Adrenal gland (tissue), 12 donors: ENCODE data around the gene SLX4. TPM values are rescaled to one million over a fixed set of nuclear protein-coding genes. Genes with fewer than 3 reads are reported as not detected.
"Not testable (repeated sequence)": the region's sequence is repeated elsewhere in the genome, so short reads cannot be mapped to it uniquely, and the experiment has no call there.

Experiments
- DNase-seq, 7 donors: peaks; one replicate each; pipeline ENCODE4 v3.0.0-alpha.2; 2019 to 2020
- H3K27ac ChIP-seq, 5 donors: fragments of 200-600 bp; sonication (generic) in 4 of 5; 1 replicate in 3 of 5; 2 replicates in 2 of 5; pipeline versions ENCODE4 v1.5.1 to v1.8.0; 2016 to 2020; ENCODE audit warnings: mild to moderate bottlenecking in 1 of 5
- H3K27me3 ChIP-seq: fragments of 200-600 bp; 2 replicates; pipeline ENCODE4 v1.8.0; 2021
- H3K36me3 ChIP-seq, 2 donors: fragments of 200-600 bp; replicated peaks in 1 of 2; 1 replicate in 1 of 2; 2 replicates in 1 of 2; pipeline versions ENCODE4 v1.5.1 to v1.8.0; 2018 to 2022
- H3K4me1 ChIP-seq, 2 donors: fragments of 200-600 bp; replicated peaks in 1 of 2; 1 replicate in 1 of 2; 2 replicates in 1 of 2; pipeline versions ENCODE4 v1.5.1 to v1.8.0; 2018 to 2021
- H3K4me3 ChIP-seq, 4 donors: fragments of 200-600 bp; sonication (generic) in 3 of 4; one replicate each; pipeline ENCODE4 v1.5.1; 2016 to 2018
- H3K9me3 ChIP-seq, 3 donors: fragments of 200-600 bp; sonication (generic) in 1 of 3; replicated peaks in 1 of 3; 1 replicate in 2 of 3; 2 replicates in 1 of 3; pipeline versions ENCODE4 v1.5.1 to v1.8.0; 2016 to 2021
- POLR2A ChIP-seq, 2 donors: fragments of 450-650 bp; IDR thresholded peaks; one replicate each; pipeline ENCODE4 v1.6.1; 2017; ENCODE audit warnings: antibody characterized with exemption in 2 of 2, mild to moderate bottlenecking in 2 of 2, moderate library complexity in 1 of 2
- WGBS, 4 donors: extraction: QIAGEN DNeasy Blood & Tissue Kit in 2 of 4; methylation state at CpG; one replicate each; pipeline versions ENCODE4 v1.1.5 to v1.1.7; 2013 to 2017; 5-methylcytosine and 5-hydroxymethylcytosine counted together
- intact Hi-C, 2 donors: fragments of 100-400 bp; cut with DNase I; formaldehyde crosslinking; loops; one replicate each; pipeline versions ENCODE4 v1.14.1 to v1.15.0; 2022 to 2023
- polyA plus RNA-seq, 3 donors: library from polyadenylated mRNA; stranded (reverse); fragments of 200-250 nt in 2 of 3; fragments of 350-450 nt in 1 of 3; fragmentation: Illumina TruSeq in 1 of 3; extraction: RNeasy Lipid Tissue Mini Kit (QIAGEN cat#74804) in 1 of 3; gene quantifications; one replicate each; pipeline ENCODE4 v1.2.3, GENCODE V29; 2013 to 2014
- total RNA-seq, 9 donors: library from RNA; depleted of rRNA in 4 of 9; stranded (reverse); fragments of >200 nt in 4 of 9; fragments of 120-200 nt in 1 of 9; fragmentation: NEBNext Ultra II Directional in 1 of 9; extraction: Animal tissue kit (Norgen Biotek cat#: 25700) in 1 of 9; gene quantifications; one replicate each; pipeline versions ENCODE4 v1.1.0 to v1.2.4, GENCODE V29; 2013 to 2023
- TF ChIP-seq, protein P1 (sequence below), 6 experiments: fragments of 450-650 bp in 4 of 6; fragments of 200-600 bp in 2 of 6; sonication (generic) in 1 of 6; IDR thresholded peaks; 1 replicate in 5 of 6; 2 replicates in 1 of 6; pipeline versions ENCODE4 v1.5.1 to v1.8.0; 2016 to 2021; ENCODE audit warnings: antibody characterized with exemption in 6 of 6, mild to moderate bottlenecking in 2 of 6, moderate library complexity in 1 of 6
- donor health status: healthy with polysubstance abuse.
- donor health status: Bipolar disorder and iron deficiency.
- donor health status: DM: yes; HTN: yes; CAD: no.
- donor health status: DM: no; HTN: no; CAD: no.
- donor health status: DM: no; HTN: no; CAD: no.
- donor health status: DM: yes; HTN: yes; CAD: no.

The SLX4 gene
- total and polyA plus RNA-seq, 12 donors: 1.7 to 8.2 (median 4.2) TPM

DNA sequence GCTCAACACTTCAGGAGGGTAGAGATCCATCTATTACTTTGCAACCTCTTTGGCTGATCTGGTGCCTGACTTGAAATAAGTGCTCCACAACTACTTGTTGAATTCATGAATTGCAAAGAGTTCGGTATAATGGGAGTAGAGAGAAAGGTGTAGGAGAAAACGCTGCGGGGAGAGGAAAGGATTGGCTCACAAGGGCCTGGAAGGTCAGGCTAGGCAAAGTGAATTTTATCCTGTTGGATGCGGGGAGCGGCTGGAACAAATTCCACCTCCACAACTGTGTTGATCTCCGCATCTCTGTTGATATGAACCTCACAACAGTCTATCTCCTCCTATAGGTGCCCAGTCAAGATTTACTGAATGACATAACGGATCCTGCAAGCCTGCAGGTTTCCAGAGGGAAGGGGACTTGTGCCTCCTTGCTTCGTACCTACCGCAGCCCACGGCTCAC lies 684 bp downstream of the SLX4 start:
- Histone ChIP-seq H3K27me3 (no peaks in the 10 kb centered on the region), H3K27ac (peak overlapping the region in 3 of 5 donors; percentile 58 to 67 (median 59)), H3K9me3 (no peaks in the 10 kb centered on the region), H3K4me3 (peak overlapping the region; percentile 62 to 71 (median 67)), H3K4me1 (peaks cover 12 to 17% of the 10 kb centered on the region in 2 donors), H3K36me3 (no peaks in the 10 kb centered on the region)
- intact Hi-C loops: no loop called here
- TF ChIP-seq POLR2A (IDR thresholded peaks at IDR 0.05): no peak
- no peak for DNase-seq
- 4 to 7% (median 5%) methylated on average over 6 to 10 of the region's 10 CpGs for WGBS, 4 donors

DNA sequence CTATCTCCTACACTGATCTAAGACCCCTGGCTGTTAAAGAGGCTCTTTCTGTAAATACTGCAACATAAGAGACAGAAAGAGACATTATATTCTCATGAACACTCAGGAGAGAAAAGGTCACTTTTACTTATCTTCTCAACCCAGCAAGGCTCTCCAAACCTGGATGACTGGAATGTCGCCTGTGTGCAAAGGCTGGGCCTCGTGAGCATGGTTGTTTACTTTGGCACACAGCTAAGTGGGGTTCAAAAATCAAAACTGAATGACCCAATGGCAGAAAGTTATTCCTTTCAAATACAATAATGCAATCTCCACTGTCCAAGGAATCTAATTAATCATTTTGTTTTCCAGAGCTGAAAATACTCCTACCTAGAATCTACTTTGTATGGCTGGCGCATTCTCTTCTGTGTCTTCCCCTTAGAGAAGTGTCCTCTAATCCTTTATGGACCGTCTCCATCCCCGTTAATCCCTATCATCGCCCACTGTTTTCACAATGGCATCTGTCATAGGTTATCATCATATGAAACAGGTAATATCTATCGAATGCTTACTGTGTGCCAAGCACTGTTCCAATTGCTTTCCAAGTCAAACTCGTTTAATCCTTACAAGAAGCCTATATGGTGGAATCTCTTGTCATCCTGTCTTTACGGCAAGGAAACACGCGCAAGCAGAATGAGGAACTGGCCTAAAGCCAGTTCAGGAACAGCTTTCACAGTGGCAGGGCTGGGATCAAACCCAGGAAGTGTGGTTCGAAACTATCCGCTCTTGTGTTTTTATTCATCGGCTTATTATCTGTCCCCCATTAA lies 1.3 kb downstream of the SLX4 start:
- peaks cover 12 to 17% of the 10 kb centered on the region in 2 donors for H3K4me1 ChIP-seq

DNA sequence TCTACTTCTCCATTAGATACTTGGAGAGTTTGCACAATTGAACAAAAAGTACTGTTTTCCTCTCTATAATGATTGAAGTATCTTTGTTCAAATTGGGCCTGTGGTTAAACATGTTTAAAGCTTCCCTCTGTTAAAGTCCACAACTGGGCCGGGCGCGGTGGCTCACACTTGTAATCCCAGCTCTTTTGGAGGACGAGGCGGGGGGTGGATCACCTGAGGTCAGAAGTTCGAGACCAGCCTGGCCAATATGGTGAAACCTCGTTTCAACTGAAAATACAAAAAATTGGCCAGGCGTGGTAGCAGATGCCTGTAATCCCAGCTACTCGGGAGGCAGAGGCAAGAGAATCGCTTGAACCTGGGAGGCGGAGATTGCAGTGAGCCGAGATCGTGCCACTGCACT lies 2.4 kb downstream of the SLX4 start:
- DNase-seq, H3K27me3 ChIP-seq, H3K36me3 ChIP-seq, intact Hi-C loops, H3K4me3 ChIP-seq, H3K27ac ChIP-seq, H3K9me3 ChIP-seq: not testable (repeated sequence)
- peaks cover 12 to 17% of the 10 kb centered on the region in 2 donors for H3K4me1 ChIP-seq
- 92 to 97% (median 94%) methylated on average over 13 of the region's 13 CpGs for WGBS, 4 donors

More for the DNA sequence above, 1.3 kb downstream of the SLX4 start:
- no peak for TF ChIP-seq POLR2A (IDR thresholded peaks at IDR 0.05)
- TF ChIP-seq, protein P1, sequence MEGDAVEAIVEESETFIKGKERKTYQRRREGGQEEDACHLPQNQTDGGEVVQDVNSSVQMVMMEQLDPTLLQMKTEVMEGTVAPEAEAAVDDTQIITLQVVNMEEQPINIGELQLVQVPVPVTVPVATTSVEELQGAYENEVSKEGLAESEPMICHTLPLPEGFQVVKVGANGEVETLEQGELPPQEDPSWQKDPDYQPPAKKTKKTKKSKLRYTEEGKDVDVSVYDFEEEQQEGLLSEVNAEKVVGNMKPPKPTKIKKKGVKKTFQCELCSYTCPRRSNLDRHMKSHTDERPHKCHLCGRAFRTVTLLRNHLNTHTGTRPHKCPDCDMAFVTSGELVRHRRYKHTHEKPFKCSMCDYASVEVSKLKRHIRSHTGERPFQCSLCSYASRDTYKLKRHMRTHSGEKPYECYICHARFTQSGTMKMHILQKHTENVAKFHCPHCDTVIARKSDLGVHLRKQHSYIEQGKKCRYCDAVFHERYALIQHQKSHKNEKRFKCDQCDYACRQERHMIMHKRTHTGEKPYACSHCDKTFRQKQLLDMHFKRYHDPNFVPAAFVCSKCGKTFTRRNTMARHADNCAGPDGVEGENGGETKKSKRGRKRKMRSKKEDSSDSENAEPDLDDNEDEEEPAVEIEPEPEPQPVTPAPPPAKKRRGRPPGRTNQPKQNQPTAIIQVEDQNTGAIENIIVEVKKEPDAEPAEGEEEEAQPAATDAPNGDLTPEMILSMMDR (IDR thresholded peaks at IDR 0.05): no peak
- H3K27ac ChIP-seq: no peak overlapping the region
- H3K9me3 ChIP-seq: no peaks in the 10 kb centered on the region
- H3K27me3 ChIP-seq: no peaks in the 10 kb centered on the region
- DNase-seq: no peak
- H3K4me3 ChIP-seq: peak overlapping the region in 1 of 4 donors; percentile 71
- intact Hi-C loops: no loop called here
- no peaks in the 10 kb centered on the region for H3K36me3 ChIP-seq
- 69 to 73% (median 70%) methylated on average over 14 of the region's 14 CpGs for WGBS, 4 donors

DNA sequence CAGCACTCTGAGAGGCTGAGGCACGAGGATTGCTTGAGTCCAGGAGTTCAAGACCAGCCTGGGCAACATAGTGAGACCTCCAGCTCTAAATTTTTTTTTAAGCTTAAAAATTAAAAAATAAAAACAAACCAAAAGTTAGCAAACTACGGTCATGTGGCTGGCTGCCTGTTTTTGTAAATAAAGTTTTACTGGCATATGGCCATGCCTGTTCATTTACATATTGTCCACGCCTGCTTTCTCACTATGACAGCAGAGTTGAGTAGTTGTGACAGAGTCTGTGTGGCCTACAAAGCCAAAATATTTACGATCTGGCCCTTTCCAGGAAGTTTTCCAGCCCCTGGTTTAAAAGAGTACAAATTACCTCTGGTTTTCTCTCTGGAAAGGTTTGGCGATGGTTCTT lies 3.3 kb downstream of the SLX4 start:
- peaks cover 12 to 16% of the 10 kb centered on the region in 2 donors for H3K4me1 ChIP-seq
- H3K27me3 ChIP-seq: no peaks in the 10 kb centered on the region
- no peak overlapping the region for H3K27ac ChIP-seq
- intact Hi-C loops: no loop called here
- WGBS, 4 donors: 87 to 93% (median 92%) methylated on average over 5 of the region's 5 CpGs
- no peak for DNase-seq
- TF ChIP-seq, protein P1 (IDR thresholded peaks at IDR 0.05): no peak
- no peak overlapping the region for H3K4me3 ChIP-seq
- H3K9me3 ChIP-seq: no peaks in the 10 kb centered on the region
- H3K36me3 ChIP-seq: no peaks in the 10 kb centered on the region

DNA sequence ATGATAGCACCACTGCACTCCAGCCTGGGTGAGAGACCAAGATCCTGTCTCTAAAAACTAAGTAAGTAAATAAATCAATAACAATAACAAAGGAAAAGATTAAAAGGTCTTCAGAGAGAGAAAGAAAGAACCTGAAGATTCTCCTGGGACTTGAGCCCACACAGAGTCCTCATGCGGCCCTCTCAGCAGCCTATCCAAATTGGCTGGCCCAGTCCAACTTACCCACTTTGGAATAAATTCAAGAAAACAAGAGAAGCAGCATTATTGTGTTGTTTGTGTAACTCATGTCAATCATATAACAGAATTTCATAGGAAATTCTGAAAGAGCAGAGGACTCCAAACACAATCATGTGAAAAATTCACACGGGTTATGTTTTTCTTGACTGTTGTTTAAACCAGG lies 3.8 kb downstream of the SLX4 start:
- TF ChIP-seq, protein P1 (IDR thresholded peaks at IDR 0.05): no peak
- no peak for TF ChIP-seq POLR2A (IDR thresholded peaks at IDR 0.05)
- no peak overlapping the region for H3K4me3 ChIP-seq
- WGBS, 4 donors: 92 to 98% (median 95%) methylated on average over 2 of the region's 2 CpGs
- H3K27ac ChIP-seq: no peak overlapping the region
- H3K9me3 ChIP-seq: no peaks in the 10 kb centered on the region
- H3K4me1 ChIP-seq: peaks cover 8 to 12% of the 10 kb centered on the region in 2 donors
- no peak for DNase-seq
- intact Hi-C loops: no loop called here
- H3K27me3 ChIP-seq: no peaks in the 10 kb centered on the region
- H3K36me3 ChIP-seq: no peaks in the 10 kb centered on the region
